IPS DF 6.9 (cell line): ENCODE measurements around the gene BRD3OS.

Source experiments
- DNase-seq: peaks from one replicate; pipeline ENCODE4 v3.0.0-alpha.2; 2013; ENCODE audit warnings: low read depth, low spot score
- H3K27ac ChIP-seq: one replicate; pipeline ENCODE4 v1.5.1; 2013; ENCODE audit warnings: low read length, control low read depth
- H3K27me3 ChIP-seq: 2 replicates; pipeline ENCODE4 v1.6.1; 2013; ENCODE audit warnings: mild to moderate bottlenecking, low read length; ENCODE audit not compliant: control insufficient read depth, insufficient read depth
- H3K36me3 ChIP-seq: 2 replicates; pipeline ENCODE4 v1.6.1; 2013; ENCODE audit warnings: low read length; ENCODE audit not compliant: control insufficient read depth, insufficient read depth
- H3K4me1 ChIP-seq: 2 replicates; pipeline ENCODE4 v1.6.1; 2013; ENCODE audit warnings: low read length; ENCODE audit not compliant: control insufficient read depth, insufficient read depth
- H3K4me3 ChIP-seq: 2 replicates; pipeline ENCODE4 v1.5.1; 2013; ENCODE audit warnings: mild to moderate bottlenecking, low read length
- H3K9me3 ChIP-seq: 2 replicates; pipeline ENCODE4 v1.6.1; 2013; ENCODE audit warnings: low read length, inconsistent platforms; ENCODE audit not compliant: control insufficient read depth, insufficient read depth
- WGBS: extraction: QIAGEN DNeasy Blood & Tissue Kit; methylation state at CpG from one replicate; pipeline ENCODE4 v1.1.7; 2013; ENCODE audit warnings: mixed read lengths, missing lambda C conversion rate; ENCODE audit not compliant: insufficient read length, insufficient coverage; 5-methylcytosine and 5-hydroxymethylcytosine counted together

BRD3OS gene

DNA sequence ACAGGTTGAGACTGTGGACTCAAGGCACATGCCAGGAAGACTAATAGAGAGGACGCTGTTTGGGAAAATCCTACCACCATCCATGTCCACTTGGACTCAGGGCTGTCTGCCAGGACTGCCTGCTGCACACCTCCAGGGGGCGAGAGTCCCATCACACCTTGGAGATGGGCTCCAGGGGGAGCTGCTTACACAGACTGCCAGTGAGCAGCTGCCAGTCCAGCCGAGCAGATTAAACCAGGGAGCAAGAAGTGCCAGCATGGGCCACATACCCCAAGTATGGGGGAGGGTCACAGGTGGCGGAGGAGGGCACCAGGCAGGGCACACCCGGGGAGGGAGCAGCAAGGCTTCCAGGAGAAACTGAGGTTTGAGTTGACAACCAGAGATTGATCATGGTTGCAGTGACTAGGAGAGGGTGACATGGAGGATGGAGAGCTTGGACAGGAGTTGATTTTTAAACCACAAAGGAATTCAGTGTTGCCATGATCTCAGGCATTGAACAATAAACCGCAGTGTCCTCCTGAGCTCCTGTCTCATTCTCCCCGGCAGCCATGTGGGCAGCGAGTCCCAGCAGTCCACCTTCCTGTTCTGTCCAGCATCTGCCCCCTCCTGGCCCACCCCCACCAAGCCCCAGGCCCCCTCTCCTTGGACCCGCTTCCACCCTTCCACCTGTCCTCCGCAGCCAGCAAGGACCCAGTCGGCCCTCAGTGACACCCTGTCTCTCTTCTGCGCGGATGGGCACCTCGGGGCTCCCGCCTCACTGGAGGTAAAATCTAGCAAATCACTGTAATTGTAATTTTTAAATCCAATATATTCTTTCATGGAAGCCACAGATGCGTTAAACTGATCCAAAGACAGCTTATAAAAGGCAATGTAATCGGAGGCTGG, 30.0 kb upstream of the BRD3OS start:
- Histone ChIP-seq H3K9me3 (no peaks in the 10 kb centered on the region), H3K4me1 (peaks cover 8% of the 10 kb centered on the region), H3K27me3 (no peaks in the 10 kb centered on the region), H3K27ac (no peak overlapping the region), H3K4me3 (no peak overlapping the region), H3K36me3 (no peaks in the 10 kb centered on the region)
- no CpG with 5 or more reads among the region's 17 CpGs for WGBS
- DNase-seq: no peak

DNA sequence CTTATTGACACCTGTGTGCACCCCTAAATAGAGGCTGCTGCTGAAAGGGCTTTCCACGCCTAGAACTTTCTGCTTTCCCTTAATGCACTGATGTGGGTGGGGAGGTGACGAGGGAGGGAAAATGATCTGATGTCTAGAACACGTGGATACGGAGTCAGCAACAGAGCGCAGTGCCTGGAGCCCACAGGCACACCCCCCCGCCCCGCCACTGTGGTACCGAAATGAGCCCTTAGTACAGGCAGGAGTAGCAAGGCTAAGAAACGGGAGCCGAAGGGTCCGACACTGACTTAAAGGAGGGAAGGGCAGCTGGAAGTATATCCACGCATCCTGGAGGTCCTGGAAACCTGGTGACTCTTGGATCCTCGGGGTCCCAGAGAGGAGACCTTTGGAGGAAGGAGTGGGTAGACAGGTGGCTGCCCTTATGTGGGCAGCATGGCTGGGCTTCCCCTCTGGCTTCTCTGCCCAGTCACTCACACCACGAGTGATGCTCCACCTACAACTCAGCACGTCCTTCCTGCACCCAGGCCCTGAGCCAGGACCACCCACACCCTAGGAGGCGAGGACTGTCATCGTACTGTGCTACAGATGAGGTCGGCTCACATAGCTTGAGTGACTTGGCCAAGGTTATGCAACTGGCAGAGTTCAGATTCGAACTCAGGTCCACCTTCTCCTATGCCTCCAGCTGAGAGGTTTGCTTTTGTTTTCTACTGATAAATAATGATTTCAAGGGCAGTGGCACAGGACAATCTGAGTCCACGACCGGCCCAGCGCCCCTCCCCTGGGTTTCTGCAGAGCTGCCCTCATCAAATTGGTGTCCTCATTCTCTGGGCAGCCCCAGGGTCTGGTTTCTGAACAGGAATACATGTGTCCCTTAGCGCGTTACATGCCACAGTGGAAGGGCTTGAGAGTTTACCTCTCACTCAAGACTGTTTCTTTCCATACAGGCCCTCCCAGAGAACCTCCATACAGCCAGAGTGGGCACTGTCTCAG, 28.5 kb upstream of the BRD3OS start:
- no peaks in the 10 kb centered on the region for H3K9me3 ChIP-seq
- H3K27ac ChIP-seq: no peak overlapping the region
- no peaks in the 10 kb centered on the region for H3K27me3 ChIP-seq
- H3K4me1 ChIP-seq: peaks cover 4% of the 10 kb centered on the region; the same call in 1 of the 2 replicates
- no peaks in the 10 kb centered on the region for H3K36me3 ChIP-seq
- DNase-seq: no peak
- no CpG with 5 or more reads among the region's 24 CpGs for WGBS
- no peak overlapping the region for H3K4me3 ChIP-seq

DNA sequence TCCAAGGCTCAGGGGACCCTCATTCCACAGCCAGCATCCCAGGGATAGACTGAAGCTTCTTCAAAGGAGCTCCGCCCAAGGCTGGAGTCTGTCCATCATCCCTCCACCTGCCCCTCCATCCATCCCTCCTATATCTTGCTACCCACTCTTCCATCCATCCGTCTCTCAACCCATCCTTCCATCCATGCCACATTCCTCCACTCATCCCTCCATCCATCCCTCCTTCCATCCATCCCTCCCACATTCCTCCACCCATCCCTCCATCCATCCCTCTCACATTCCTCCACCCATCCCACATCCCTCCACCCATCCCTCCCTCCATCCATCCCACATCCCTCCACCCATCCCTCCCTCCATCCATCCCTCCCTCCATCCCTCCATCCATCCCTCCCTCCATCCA, 27.7 kb upstream of the BRD3OS start:
- no peak overlapping the region for H3K4me3 ChIP-seq
- H3K9me3 ChIP-seq: no peaks in the 10 kb centered on the region
- no peak for DNase-seq
- no peaks in the 10 kb centered on the region for H3K27me3 ChIP-seq
- peaks cover 4% of the 10 kb centered on the region; the same call in 1 of the 2 replicates for H3K4me1 ChIP-seq
- WGBS: 100% methylated on average over 1 of the region's 2 CpGs
- no peak overlapping the region for H3K27ac ChIP-seq
- H3K36me3 ChIP-seq: no peaks in the 10 kb centered on the region

DNA sequence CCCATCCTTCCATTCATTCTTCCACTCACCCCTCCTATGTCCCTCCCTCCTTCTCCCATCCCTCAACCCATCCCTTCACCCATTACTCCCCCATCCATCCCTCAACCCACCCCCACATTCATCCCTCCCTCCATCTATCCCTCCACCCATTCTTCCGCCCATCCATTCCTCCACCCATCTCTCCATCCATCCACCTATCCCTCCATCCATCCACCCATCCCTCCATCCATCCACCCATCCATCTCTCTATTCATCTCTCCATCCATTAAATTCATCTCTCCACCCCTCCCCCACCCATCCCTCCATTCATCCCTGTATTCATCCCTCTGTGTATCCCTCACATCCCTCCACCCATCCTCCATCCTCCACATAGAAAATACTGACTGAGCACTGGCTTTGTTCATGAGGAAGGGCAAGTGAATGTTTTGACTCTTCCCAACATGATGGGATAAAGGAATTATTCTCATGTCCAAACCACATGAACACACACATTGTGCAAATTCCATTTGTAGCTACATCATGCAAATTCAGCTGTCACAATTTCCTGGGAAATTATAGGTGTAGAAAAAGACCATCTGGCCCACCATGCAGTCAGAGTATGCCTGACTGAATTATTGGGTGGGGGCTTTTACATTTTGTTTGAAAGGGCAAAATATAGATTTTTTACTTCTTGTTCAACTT, 26.2 kb upstream of the BRD3OS start:
- Histone ChIP-seq H3K27ac (no peak overlapping the region), H3K9me3 (no peaks in the 10 kb centered on the region), H3K36me3 (no peaks in the 10 kb centered on the region), H3K27me3 (no peaks in the 10 kb centered on the region), H3K4me1 (0 out of 2 replicates have a peak, but pooled peaks cover 1% of the 10 kb centered on the region), H3K4me3 (no peak overlapping the region)
- DNase-seq: no peak
- 100% methylated on average over 1 of the region's 1 CpG for WGBS

DNA sequence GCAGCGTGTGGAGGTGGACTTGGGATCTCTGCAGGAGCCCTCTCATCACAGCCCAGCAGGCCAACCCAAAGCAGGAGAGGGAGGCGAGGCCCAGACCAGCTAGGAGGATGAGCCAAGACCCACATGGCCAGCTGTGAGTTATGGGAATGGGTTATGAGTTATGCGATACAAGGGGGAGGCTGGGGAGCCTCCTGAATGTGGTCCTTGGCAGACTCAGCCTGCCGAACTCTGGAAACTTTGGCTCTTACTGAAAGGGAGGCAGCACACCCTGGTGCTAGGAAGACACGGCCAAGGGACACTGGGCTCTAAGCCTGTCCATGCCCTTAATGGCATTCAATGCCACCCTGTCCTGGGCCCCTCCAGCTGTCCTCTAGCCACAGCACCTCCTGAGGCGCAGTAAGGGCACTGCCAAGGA, 25.4 kb upstream of the BRD3OS start:
- Histone ChIP-seq H3K36me3 (no peaks in the 10 kb centered on the region), H3K4me3 (no peak overlapping the region), H3K9me3 (no peaks in the 10 kb centered on the region), H3K27me3 (no peaks in the 10 kb centered on the region), H3K27ac (no peak overlapping the region), H3K4me1 (no peaks in the 10 kb centered on the region)
- WGBS: no CpG with 5 or more reads among the region's 6 CpGs
- no peak for DNase-seq

DNA sequence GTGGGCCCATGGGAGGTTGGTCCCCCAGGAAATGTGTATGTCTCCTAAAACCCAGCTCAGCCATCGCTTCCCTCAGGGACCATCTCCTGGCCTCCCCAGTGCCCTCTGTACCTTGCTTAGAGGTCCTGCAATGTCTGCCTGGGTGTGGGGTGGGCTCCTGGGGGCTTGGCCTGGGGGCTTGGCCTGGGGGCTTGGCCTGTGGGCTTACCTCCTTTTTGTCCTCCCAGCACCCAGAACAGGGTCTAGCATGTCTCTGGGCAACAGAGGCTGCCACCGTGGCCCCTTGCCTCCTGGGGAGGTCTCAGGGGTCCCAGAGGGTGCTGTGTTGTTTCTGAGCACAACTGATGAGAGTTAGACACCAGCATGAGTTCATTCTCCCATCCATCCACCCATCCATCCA, 22.5 kb upstream of the BRD3OS start:
- Histone ChIP-seq H3K4me3 (no peak overlapping the region), H3K36me3 (no peaks in the 10 kb centered on the region), H3K27me3 (no peaks in the 10 kb centered on the region), H3K9me3 (no peaks in the 10 kb centered on the region), H3K27ac (no peak overlapping the region), H3K4me1 (no peaks in the 10 kb centered on the region)
- WGBS: no CpG with 5 or more reads among the region's 2 CpGs
- no peak for DNase-seq

DNA sequence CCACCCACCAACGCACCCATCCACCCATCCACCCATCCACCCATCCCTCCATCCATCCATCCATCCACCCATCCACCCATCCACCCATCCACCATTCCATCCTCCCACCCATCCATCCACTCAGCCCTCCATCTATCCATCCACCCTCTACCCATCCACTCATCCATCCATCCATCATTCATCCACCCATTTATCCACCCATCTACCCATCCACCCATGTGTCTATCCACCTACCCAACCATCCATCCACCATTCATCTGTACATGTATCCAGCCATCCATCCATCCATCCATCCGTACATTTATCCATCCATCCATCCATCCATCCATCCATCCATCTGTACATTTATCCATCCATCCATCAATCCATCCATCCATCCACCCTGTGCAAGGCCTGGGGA, 22.0 kb upstream of the BRD3OS start:
- Histone ChIP-seq H3K9me3 (no peaks in the 10 kb centered on the region), H3K27ac (no peak overlapping the region), H3K27me3 (no peaks in the 10 kb centered on the region), H3K4me3 (no peak overlapping the region), H3K4me1 (no peaks in the 10 kb centered on the region), H3K36me3 (no peaks in the 10 kb centered on the region)
- no CpG with 5 or more reads among the region's 2 CpGs for WGBS
- DNase-seq: no peak

DNA sequence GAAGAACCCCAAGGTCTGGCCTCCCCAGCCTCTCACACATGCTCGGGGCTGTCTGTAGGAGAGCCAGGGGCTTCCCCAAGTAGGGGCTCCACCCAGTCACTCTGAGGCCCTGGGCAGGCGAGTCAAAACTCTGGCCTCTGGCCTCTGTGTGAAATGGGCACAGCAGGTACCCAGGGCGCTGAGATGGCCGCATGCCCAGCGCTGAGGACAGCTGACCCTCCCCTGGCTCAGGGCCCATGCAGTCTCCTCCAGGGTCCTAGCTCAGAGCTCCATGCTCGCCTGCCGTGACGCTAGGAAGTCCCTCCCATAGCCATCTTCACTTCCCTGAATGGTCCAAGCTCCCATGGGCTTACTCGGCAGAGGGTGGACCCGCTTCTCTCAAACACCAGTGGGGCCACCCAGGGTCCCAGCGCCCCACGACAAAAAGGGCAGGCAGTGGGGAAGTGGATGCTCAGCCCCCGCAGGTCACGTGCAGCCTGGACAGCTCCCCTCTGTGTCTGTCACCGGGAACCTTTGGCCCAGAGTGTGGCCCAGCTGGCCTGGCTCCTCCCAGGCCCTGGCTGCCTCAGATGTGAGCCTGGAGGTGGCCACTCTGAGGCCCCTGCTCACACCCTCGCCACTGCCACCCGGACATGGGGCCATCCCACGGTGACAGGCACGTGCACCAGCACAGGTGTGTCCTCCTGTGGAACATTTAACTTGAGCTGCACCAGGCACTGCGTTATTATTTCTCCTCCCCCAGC, 21.0 kb upstream of the BRD3OS start:
- Histone ChIP-seq H3K4me3 (no peak overlapping the region), H3K36me3 (no peaks in the 10 kb centered on the region), H3K9me3 (no peaks in the 10 kb centered on the region), H3K27me3 (no peaks in the 10 kb centered on the region), H3K27ac (no peak overlapping the region), H3K4me1 (no peaks in the 10 kb centered on the region)
- WGBS: no CpG with 5 or more reads among the region's 20 CpGs
- DNase-seq: no peak

DNA sequence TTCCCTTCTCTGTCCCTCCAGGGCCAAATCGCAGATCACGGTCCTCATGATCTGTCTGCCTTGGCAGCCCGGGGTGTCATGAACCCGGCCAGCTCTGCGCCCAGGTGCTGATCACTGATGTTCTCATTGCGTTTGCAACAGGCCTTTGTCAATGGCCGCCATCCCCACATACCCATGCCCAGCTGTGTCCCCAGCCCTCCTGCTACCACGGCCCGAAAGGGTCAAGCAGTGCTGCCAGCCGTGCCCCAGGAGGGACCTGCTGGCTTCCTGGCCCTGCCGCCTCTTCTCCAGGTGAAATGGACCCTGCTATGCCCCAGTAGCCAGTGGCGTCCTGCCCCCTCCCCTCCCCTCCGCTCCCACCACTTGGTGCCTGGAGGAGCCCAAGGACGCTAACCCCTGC, 20.4 kb upstream of the BRD3OS start:
- DNase-seq: no peak
- H3K36me3 ChIP-seq: no peaks in the 10 kb centered on the region
- WGBS: no CpG with 5 or more reads among the region's 14 CpGs
- H3K4me1 ChIP-seq: no peaks in the 10 kb centered on the region
- no peak overlapping the region for H3K4me3 ChIP-seq
- H3K27me3 ChIP-seq: no peaks in the 10 kb centered on the region
- H3K9me3 ChIP-seq: no peaks in the 10 kb centered on the region
- no peak overlapping the region for H3K27ac ChIP-seq
